ENCODE measurements around the gene AQP2. TPM values are rescaled to one million over a fixed set of nuclear protein-coding genes. Genes with fewer than 3 reads are reported as not detected.

The AQP2 gene
- total RNA-seq, 1 donor = not detected

DNA sequence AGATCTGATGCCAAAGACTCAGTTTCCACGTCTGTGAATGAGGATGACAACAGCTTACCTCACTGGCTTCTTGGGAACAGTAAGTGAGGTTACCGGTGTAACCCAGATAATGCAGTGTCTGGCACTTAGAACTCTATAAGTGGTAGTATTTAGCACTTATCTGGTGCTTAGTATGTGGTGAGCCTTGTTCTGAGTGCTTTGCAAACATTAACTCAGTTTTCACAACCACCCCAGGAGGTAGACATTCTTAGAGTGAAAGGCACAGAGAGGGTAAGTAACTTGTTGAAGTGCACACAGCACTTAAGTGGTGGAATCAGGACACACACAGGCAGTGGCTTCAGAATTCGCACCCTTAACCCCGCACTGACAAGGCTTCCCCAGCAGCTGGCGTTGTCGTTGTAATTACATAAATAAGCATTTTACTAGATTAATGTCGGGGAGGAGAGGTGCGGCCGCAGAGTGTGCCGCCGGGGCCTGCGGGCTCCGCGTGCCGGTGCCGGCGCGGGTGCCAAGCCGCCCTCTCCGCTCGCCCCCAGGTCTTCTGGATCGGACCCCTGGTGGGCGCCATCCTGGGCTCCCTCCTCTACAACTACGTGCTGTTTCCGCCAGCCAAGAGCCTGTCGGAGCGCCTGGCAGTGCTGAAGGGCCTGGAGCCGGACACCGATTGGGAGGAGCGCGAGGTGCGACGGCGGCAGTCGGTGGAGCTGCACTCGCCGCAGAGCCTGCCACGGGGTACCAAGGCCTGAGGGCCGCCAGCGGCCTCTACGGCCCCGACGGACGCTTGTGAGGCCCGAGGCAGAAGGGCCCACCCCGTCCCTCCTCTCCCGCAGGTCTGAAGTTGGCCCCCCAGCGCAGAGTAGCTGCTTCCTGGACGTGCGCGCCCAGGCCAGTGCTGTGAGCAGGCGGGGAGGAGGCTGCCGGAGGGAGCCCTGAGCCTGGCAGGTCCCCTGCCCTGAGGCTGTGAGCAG, 4.6 kb downstream of the AQP2 start:
- H3K9me3 ChIP-seq (ENCODE audit: low read depth, low read length) = no peaks in the 10 kb centered on the region
- H3K4me3 ChIP-seq (ENCODE audit: low read length) = no peak overlapping the region
- peaks cover 69% of the 10 kb centered on the region for H3K27me3 ChIP-seq (ENCODE audit: insufficient read depth, low read length)
- H3K4me1 ChIP-seq (ENCODE audit: insufficient read depth, low read length) = peaks cover 13% of the 10 kb centered on the region

DNA sequence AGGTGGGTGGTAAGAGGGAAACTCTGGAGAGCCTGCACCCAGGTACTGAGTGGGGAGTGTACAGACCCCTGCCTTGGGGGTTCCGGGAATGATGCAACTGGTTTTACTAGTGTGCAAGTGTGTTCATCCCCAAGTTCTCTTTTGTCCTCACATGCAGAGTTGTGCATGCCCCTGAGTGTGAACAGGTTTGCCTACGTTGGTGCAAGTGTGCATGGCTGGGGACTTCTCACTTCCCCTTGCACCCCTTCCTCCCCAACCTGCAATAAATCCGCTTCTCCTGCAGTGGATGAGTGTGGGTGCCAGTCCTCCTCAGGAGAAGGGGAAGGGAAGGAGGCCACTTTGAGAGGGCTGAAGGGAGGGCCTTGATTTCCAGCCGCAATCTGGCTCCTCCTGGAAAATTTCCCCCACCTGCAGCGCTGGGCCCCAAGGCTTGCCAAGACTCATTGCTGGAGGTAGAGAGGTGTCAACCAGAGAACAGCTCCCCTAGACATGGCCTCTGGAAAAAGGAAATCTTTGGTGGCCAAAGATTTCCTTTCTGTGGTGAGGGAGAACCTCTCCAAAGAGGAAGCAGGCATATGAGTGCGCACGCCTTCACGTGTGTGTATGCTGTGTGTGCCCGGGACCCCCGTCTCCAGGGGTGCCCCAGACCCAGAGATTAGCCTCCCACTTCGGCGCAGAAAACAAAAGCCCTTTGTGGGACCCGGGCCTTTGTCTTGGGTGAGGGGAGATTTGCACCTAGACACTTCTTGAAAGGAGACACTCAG, 5.5 kb downstream of the AQP2 start:
- H3K4me1 ChIP-seq (ENCODE audit: insufficient read depth, low read length) = peaks cover 15% of the 10 kb centered on the region
- H3K27me3 ChIP-seq (ENCODE audit: insufficient read depth, low read length) = peaks cover 78% of the 10 kb centered on the region
- H3K9me3 ChIP-seq (ENCODE audit: low read depth, low read length) = no peaks in the 10 kb centered on the region
- H3K4me3 ChIP-seq (ENCODE audit: low read length) = no peak overlapping the region

DNA sequence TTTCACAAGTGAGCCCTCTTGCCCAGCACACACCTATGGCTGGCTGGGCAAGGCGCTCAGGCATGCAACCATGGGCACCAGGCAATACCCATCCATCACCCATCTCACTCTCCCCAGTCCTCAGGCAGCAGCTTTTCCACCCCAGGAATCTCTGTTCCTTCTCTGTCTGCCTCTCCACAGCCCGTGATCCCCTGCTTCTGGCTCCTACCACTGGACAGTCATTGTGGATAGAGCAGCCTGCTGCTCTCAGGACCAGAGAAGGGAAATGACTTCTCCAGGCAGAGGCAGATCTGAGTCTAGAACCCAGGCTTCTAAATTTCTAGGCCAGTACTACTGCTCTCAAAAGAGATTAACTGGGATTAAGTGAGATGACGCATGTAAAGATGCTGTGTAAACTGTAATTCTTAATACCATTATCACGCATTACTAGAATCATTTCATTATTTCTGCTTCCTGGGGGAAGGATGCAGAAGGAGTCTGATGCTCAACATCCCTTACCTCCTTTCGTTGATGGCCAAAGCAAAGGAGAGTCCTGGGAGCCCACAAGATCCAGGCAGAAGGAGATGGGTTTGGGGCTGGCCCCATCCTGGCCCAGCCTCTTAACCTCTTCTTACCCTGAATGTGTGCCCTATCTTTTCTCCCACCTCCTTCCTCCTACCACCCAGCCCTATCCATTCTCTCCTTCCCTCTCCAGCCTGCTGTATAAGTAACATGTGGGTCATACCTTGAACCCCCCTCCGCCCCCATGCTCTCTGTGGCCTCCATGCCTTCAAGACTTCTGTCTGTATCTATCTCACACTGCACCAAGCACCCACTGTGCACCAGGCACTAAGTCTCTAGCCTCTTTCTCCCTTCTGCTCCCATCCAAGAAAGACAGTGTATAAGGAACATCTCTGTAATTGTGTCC, 6.4 kb downstream of the AQP2 start:
- Histone ChIP-seq H3K4me1 (ENCODE audit: insufficient read depth, low read length) (peaks cover 17% of the 10 kb centered on the region), H3K27me3 (ENCODE audit: insufficient read depth, low read length) (peaks cover 78% of the 10 kb centered on the region), H3K4me3 (ENCODE audit: low read length) (no peak overlapping the region), H3K9me3 (ENCODE audit: low read depth, low read length) (no peaks in the 10 kb centered on the region)

DNA sequence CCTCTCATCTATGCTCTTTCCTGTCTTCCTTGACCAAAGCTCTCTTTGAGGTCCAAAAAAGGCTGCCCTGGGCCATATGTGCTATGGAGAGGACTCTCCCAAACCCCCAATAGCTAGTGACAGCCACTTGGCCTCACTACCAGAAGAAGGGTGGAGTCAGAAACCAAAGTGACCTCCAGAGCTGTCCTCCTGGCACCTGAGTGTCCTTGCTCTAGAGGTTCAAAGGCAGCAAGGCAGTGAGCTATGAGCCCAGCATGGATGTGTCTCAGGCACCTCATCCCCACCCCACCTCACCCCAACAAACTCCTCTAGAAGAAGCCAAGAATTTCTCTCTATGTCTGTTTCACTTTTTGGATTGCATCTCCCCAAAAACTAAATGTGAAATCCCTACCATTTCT, 7.0 kb downstream of the AQP2 start:
- H3K9me3 ChIP-seq (ENCODE audit: low read depth, low read length) = no peaks in the 10 kb centered on the region
- H3K27me3 ChIP-seq (ENCODE audit: insufficient read depth, low read length) = peaks cover 80% of the 10 kb centered on the region
- H3K4me3 ChIP-seq (ENCODE audit: low read length) = no peak overlapping the region
- peaks cover 17% of the 10 kb centered on the region for H3K4me1 ChIP-seq (ENCODE audit: insufficient read depth, low read length)

DNA sequence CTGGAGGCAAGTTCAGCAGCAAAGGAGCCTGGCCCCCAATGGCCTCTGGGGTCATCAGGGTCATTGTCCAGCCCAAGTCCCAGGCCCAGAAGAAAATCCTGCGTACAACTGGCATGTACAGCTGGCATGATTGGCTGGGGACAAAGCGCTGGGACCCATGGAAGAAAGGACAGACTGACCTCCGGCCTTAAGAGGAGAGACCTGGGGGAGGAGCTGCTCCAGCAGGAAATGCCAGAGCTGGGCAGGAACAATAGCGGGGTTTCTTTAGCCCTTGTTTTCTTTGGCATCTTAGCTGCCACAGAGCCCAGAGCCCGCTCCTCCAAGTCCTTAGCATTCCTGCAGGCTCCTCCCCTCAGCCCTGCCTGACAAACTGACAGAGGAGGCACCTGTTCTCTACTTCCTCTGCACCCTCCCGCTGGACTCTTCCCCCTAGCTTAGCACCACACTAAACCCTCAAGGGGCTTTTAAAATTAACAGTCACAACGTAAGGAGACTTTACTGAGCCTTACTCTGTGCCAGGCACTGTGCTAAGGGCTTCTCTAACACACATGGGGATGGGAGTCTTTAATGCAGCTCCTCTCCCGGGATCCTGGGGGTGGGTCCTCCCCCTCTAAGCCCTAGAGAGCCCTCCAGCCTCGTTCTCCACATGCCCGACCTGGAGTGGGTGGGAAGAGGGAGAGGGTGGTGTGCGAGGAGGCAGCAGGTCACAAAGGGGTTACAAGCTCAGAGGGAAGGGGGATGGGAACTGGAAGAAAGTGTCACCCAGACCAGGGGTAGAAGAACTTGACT, 9.3 kb downstream of the AQP2 start:
- Histone ChIP-seq H3K9me3 (ENCODE audit: low read depth, low read length) (no peaks in the 10 kb centered on the region), H3K4me3 (ENCODE audit: low read length) (no peak overlapping the region), H3K27me3 (ENCODE audit: insufficient read depth, low read length) (peaks cover 69% of the 10 kb centered on the region), H3K4me1 (ENCODE audit: insufficient read depth, low read length) (peaks cover 17% of the 10 kb centered on the region)

DNA sequence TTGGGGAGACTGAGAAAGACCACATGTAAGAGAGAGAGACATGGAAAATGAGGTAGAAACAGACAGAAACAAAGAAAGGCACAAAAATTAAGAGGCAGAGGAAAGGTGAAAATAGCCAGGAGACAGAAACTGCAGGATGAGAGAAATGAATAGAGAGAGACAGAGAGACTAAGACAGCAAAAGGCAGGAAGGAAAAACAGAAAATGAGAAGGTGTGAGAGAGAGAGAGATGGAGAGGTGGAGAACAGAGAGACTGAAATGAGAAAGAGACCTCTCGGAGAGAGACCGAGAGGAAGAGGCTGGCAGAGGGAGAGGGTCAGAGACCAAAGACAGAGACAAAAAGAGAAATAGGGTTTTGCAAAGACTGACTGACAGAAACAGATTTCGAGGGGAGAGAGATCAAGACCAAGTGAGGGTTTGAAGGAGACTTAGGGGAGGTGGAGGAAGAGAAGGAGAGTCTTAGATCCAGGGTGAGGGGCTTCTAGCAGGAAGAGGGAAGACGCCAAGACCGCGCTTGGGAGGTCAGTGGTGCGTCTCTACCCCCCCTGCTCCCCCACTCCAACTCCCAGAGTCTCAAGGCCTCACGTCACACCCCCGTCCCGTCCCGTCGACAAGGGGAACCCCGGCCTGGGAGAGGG, 10.1 kb downstream of the AQP2 start:
- H3K27me3 ChIP-seq (ENCODE audit: insufficient read depth, low read length) = peaks cover 62% of the 10 kb centered on the region
- H3K4me1 ChIP-seq (ENCODE audit: insufficient read depth, low read length) = peaks cover 15% of the 10 kb centered on the region
- no peaks in the 10 kb centered on the region for H3K9me3 ChIP-seq (ENCODE audit: low read depth, low read length)
- no peak overlapping the region for H3K4me3 ChIP-seq (ENCODE audit: low read length)

DNA sequence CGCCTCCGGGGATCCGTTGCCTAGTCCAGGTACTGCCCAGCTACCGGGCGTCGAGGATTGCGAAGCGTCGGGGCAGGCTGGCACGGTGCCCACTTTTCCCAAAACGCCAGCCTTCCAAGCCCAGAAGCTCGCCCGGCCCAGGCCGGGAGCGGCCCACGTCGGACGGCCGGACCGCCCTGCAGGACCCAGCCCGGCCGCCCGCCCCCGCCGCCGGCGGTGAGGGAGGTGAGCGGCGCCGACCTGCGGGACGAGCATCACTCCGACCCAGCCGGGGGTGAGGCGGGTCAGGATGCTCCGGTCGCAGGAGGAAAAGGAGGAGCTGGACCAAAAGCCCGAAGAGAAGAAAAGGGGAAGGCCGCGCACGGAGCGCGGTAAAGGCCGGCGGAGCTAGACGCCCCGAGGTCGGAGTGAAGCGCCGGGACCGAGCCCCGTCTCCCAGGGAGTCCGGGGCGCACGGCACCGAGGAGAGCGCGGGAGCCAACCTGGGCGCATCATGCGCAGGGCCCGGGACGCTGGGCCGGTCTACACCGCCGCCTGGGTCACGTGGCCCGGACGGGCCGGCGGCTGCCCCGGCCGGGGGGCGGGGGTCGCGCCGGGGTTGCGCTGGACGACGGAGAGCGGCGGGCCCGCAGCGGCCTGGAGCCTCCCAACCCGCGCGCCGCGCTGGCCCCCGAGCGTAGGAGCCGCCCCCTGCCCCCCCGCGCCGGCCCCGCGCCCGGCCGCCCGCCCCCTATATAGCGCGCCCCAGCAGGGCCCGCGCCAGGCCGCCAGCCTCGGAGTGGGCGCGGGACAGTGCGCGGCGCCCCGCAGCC, 10.8 kb downstream of the AQP2 start, which contains the start of gene AQP5:
TSS of gene AQP5 (plus strand) at position 762 of the 812 bp plus-strand sequence. CDS start 146 bp downstream, outside the sequence.
- no peaks in the 10 kb centered on the region for H3K9me3 ChIP-seq (ENCODE audit: low read depth, low read length)
- peaks cover 57% of the 10 kb centered on the region for H3K27me3 ChIP-seq (ENCODE audit: insufficient read depth, low read length)
- no peak within 1 kb of the TSS for H3K4me3 ChIP-seq (ENCODE audit: low read length)
- peaks cover 7% of the 10 kb centered on the region for H3K4me1 ChIP-seq (ENCODE audit: insufficient read depth, low read length)

DNA sequence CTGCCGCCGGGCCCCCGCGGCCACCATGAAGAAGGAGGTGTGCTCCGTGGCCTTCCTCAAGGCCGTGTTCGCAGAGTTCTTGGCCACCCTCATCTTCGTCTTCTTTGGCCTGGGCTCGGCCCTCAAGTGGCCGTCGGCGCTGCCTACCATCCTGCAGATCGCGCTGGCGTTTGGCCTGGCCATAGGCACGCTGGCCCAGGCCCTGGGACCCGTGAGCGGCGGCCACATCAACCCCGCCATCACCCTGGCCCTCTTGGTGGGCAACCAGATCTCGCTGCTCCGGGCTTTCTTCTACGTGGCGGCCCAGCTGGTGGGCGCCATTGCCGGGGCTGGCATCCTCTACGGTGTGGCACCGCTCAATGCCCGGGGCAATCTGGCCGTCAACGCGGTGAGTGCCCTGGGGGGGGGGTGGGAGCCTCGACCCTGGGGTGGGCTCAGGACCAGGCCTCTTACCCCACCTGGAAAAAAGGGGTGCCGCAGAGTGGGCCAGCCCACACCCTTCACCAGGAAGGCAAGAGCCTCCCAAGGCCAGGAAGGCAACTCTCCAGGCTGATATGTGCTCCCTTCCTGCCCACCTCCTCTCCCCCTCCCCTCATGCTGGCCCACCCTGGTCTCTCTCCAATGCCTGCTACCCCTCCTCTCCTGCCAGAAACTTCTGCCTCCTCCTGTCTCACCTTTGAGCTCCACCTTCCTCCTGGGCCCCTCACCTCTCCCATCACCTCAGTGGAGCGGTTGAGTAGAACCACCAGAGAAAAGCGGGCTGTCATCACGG, 11.6 kb downstream of the AQP2 start:
- H3K4me3 ChIP-seq (ENCODE audit: low read length) = no peak overlapping the region
- peaks cover 49% of the 10 kb centered on the region for H3K27me3 ChIP-seq (ENCODE audit: insufficient read depth, low read length)
- peaks cover 7% of the 10 kb centered on the region for H3K4me1 ChIP-seq (ENCODE audit: insufficient read depth, low read length)
- no peaks in the 10 kb centered on the region for H3K9me3 ChIP-seq (ENCODE audit: low read depth, low read length)

DNA sequence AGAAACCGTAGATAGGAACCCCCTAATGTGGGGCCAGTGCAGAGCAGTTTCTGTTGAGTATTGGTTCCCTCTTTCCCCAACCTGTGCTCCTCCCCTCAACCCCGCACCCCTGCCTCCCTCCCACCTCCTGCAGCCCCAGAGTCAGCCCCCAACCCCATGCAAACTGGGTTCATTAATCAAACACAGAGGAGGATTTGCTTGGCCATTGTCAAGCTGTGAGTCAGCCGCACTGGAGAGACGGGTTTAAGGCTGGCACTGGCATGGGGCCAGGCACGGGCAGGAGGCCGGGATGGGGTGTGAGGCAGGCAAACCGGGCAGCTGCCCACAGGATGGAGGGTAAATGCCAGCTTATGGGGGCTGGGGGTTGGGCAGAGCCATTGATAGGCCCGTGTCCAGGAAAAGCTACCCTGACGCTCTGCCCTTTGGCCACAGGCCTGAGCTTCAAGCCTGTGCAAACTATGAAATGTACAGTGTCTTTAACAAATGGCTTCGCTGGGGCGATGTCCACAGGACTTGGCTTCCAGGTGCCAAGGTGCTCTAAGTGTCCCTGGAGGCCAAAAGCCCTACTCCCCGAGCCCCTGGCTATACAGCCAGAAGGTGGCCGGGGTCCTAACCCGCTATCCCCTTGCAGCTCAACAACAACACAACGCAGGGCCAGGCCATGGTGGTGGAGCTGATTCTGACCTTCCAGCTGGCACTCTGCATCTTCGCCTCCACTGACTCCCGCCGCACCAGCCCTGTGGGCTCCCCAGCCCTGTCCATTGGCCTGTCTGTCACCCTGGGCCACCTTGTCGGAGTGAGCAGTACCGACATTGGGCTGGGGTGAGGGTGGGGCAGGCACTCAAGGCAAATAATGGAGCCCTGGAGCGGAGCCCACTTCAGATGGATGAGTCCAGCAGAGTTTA, 12.6 kb downstream of the AQP2 start:
- Histone ChIP-seq H3K27me3 (ENCODE audit: insufficient read depth, low read length) (peaks cover 39% of the 10 kb centered on the region), H3K4me1 (ENCODE audit: insufficient read depth, low read length) (peaks cover 15% of the 10 kb centered on the region), H3K4me3 (ENCODE audit: low read length) (no peak overlapping the region), H3K9me3 (ENCODE audit: low read depth, low read length) (no peaks in the 10 kb centered on the region)

DNA sequence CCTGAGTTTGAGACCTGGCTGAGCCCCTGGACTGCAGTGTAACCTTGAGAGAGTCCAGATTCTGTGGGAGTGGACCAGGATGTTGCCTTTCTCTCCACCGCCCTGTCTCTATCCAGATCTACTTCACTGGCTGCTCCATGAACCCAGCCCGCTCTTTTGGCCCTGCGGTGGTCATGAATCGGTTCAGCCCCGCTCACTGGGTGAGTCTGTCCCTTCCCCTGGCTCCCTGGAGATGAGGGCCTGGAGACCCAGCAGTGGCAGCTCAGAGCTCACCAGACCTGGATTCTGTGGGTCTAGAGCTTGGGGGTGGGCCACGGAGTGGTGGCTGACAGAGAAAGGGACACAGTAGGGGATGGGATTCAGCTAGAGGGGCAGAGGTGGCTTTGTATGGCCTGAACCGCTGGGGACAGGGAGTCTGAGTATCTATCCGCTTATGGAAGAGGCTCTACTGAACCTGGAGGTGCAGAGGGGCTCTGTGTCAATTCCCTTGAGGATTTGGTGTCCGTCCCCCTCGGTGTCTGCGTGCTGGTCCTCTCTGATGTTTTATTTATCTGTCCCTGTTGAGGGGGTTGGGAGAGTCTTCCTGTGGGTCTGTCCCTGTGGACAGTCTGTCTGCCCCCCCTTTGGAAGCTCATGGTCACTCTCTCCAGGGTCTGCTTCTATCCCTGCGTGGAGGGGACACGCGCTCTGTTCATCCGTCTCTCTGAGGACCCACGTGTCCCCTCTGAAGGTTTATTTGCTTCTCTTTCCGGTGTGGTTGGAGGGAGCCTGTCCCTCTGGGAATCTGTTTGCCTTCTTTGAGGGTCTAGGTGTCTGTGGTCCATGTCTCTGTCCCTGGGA, 13.7 kb downstream of the AQP2 start:
- Histone ChIP-seq H3K9me3 (ENCODE audit: low read depth, low read length) (no peaks in the 10 kb centered on the region), H3K4me1 (ENCODE audit: insufficient read depth, low read length) (peaks cover 15% of the 10 kb centered on the region), H3K4me3 (ENCODE audit: low read length) (no peak overlapping the region), H3K27me3 (ENCODE audit: insufficient read depth, low read length) (peaks cover 29% of the 10 kb centered on the region)
